Measurements from ENCODE around the gene DDRGK1. TPM values are rescaled to one million over a fixed set of nuclear protein-coding genes. Genes with fewer than 3 reads are reported as not detected.

The DDRGK1 gene
- total and polyA plus RNA-seq, 2 of the 4 experiments (the other 2 are of a cell fraction) = 12.2 to 29.6 TPM

DNA sequence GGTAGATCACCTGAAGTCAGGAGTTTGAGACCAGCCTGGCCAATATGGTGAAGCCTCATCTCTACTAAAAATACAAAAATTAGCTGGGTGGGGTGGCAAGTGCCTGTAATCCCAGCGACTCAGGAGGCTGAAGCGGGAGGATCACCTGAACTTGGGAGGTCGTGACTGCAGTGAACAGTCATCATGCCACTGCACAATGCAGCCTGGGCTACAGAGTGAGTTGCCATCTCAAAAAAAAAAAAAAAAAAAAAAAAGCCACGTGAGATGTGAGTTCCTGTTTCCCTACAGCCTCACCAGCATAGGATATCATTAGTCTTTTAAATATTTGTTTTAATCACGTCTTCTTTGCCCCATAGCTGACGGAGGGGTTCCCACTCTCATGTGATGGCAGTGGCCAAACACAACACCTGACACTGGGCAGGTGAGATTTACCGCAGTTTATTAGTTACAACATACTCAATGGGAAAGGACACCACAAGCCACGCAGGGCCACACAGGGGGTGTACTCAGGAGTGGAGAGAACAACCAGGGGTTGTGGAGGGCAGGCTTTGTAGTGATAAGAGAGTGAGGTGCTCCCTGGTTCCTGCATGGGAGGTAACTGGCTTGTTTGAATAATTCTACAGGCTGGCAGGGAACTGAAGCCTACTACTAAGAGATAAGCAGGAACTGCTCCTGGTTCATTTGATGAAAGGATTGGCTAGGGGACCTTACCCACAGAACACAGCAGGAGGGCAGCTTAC lies 26.6 kb downstream of the DDRGK1 start:
- Histone ChIP-seq H3K4ac (ENCODE audit: low read depth, low read length) (no peak overlapping the region), H2BK120ac (ENCODE audit: low read depth, low read length) (no peak overlapping the region), H2BK5ac (ENCODE audit: low read depth, low read length, poor library complexity, severe bottlenecking) (no peak overlapping the region), H3K14ac (replicated peaks; ENCODE audit: low read depth, low read length) (no peak overlapping the region), H4K5ac (ENCODE audit: low read depth, low read length) (no peak overlapping the region), H3K27me3 (ENCODE audit: control insufficient read depth, insufficient read depth, low read length) (no peaks in the 10 kb centered on the region), H3K9ac (ENCODE audit: low read depth, low read length) (no peak overlapping the region), H2AK9ac (replicated peaks; ENCODE audit: low read depth, low read length, poor library complexity) (no peak overlapping the region), H3K36me3 (ENCODE audit: control insufficient read depth, insufficient read depth, low read length) (no peaks in the 10 kb centered on the region), H3K4me3 (ENCODE audit: insufficient read depth, low read depth, low read length) (no peak overlapping the region), H2AFZ (replicated peaks; ENCODE audit: low read length, poor library complexity) (peak overlapping the region; percentile 49), H4K91ac (ENCODE audit: insufficient read depth, low read depth, low read length) (no peak overlapping the region), H3K27ac (ENCODE audit: insufficient read depth, low read length) (no peak overlapping the region), H3K79me1 (ENCODE audit: low read depth in 1 of 2, low read length in 2 of 2) (peaks cover 0 to 8% of the 10 kb centered on the region in 2 experiments; a peak in 2 of 4 replicates), H3K56ac (ENCODE audit: extremely low read depth, insufficient read depth, low read length) (no peak overlapping the region), H2AK5ac (ENCODE audit: low read depth, low read length) (no peak overlapping the region), H3K18ac (ENCODE audit: low read depth, low read length) (no peak overlapping the region), H2BK15ac (ENCODE audit: low read depth, low read length) (no peak overlapping the region), H3K9me1 (ENCODE audit: insufficient read depth, low read length) (no peaks in the 10 kb centered on the region), H3K4me2 (ENCODE audit: low read depth, low read length) (no peak overlapping the region), H4K20me1 (ENCODE audit: insufficient read depth, low read length) (no peaks in the 10 kb centered on the region), H3K23ac (ENCODE audit: low read depth, low read length) (0 out of 2 replicates have a peak overlapping the region, but pooled peaks have one; percentile 20), H2BK20ac (ENCODE audit: low read depth, low read length) (no peak overlapping the region), H4K8ac (ENCODE audit: low read depth in 2 of 2, low read length in 2 of 2) (no peak overlapping the region), H3K9me3 (ENCODE audit: control insufficient read depth, insufficient read depth, low read length) (no peaks in the 10 kb centered on the region), H3K4me1 (ENCODE audit: control insufficient read depth, insufficient read depth, low read length) (no peaks in the 10 kb centered on the region; the same call in 1 of the 2 replicates)
- in situ Hi-C loops (cut with MboI; ENCODE audit: low sequenced_read_pairs) (no loop called here), intact Hi-C loops (cut with micrococcal nuclease) (no loop called here), dilution Hi-C loops (cut with HindIII; ENCODE audit: low sequenced_read_pairs, unreplicated experiment) (no loop called here)
- WGBS, 2 experiments (ENCODE audit: extremely low coverage in 2 of 2, insufficient read length in 1 of 2) = 80% methylated on average over 1 of the region's 8 CpGs; no CpG with 5 or more reads in 1 of the 2 experiments
- TF ChIP-seq BHLHE40 (IDR thresholded peaks at IDR 0.05; ENCODE audit: low read depth, low read length) = no peak
- no peak for TF ChIP-seq MXI1 (IDR thresholded peaks at IDR 0.05; ENCODE audit: borderline replicate concordance, low read depth, low read length)
- TF ChIP-seq RAD21 (IDR thresholded peaks at IDR 0.05; ENCODE audit: low read length) = no peak
- no peak for TF ChIP-seq MAFK (IDR thresholded peaks at IDR 0.05; ENCODE audit: low read depth, low read length)
- TF ChIP-seq SMC3 (IDR thresholded peaks at IDR 0.05; ENCODE audit: low read depth, low read length) = no peak
- no peak for TF ChIP-seq MAZ (IDR thresholded peaks at IDR 0.05; ENCODE audit: borderline replicate concordance, low read depth, low read length)
- TF ChIP-seq, protein P1, sequence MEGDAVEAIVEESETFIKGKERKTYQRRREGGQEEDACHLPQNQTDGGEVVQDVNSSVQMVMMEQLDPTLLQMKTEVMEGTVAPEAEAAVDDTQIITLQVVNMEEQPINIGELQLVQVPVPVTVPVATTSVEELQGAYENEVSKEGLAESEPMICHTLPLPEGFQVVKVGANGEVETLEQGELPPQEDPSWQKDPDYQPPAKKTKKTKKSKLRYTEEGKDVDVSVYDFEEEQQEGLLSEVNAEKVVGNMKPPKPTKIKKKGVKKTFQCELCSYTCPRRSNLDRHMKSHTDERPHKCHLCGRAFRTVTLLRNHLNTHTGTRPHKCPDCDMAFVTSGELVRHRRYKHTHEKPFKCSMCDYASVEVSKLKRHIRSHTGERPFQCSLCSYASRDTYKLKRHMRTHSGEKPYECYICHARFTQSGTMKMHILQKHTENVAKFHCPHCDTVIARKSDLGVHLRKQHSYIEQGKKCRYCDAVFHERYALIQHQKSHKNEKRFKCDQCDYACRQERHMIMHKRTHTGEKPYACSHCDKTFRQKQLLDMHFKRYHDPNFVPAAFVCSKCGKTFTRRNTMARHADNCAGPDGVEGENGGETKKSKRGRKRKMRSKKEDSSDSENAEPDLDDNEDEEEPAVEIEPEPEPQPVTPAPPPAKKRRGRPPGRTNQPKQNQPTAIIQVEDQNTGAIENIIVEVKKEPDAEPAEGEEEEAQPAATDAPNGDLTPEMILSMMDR (conservative IDR thresholded peaks at IDR 0.05; ENCODE audit: low read depth, low read length) = no peak
- TF ChIP-seq, protein P2, sequence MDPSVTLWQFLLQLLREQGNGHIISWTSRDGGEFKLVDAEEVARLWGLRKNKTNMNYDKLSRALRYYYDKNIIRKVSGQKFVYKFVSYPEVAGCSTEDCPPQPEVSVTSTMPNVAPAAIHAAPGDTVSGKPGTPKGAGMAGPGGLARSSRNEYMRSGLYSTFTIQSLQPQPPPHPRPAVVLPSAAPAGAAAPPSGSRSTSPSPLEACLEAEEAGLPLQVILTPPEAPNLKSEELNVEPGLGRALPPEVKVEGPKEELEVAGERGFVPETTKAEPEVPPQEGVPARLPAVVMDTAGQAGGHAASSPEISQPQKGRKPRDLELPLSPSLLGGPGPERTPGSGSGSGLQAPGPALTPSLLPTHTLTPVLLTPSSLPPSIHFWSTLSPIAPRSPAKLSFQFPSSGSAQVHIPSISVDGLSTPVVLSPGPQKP (IDR thresholded peaks at IDR 0.05; ENCODE audit: borderline replicate concordance, low read depth, low read length) = no peak
- no peak for TF ChIP-seq POLR2A (IDR thresholded peaks at IDR 0.05; ENCODE audit: low read depth, low read length)
- TF ChIP-seq NFE2L2 (IDR thresholded peaks at IDR 0.05; ENCODE audit: low read depth, low read length) = no peak
- no peak for ATAC-seq (ENCODE audit: low read depth)
- no TSS peak for BruUV-seq (replicated peaks)
- ChIA-PET CTCF (no interaction called here), POLR2A (ENCODE audit: unreplicated experiment) (no interaction called here)
- no peak for DNase-seq

Data from IMR-90 (cell line).